H1 (cell line): ENCODE data around the gene SLC26A8. TPM values are rescaled to one million over a fixed set of nuclear protein-coding genes. Genes with fewer than 3 reads are reported as not detected.

Experiments used
- CHD2 ChIP-seq: IDR thresholded peaks from 2 replicates; pipeline ENCODE4 v1.6.1; 2012; ENCODE audit warnings: low read length, improper control_type of control experiment
- polyA plus RNA-seq, 7 experiments: library from polyadenylated mRNA; depleted of rRNA in 3 of 7; stranded (reverse) in 5 of 7; unstranded in 2 of 7; fragments of >200 nt in 5 of 7; fragments of 200-250 nt in 2 of 7; gene quantifications; 1 replicate in 5 of 7; 2 replicates in 1 of 7; 4 replicates in 1 of 7; pipeline versions ENCODE4 v1.2.1 to v1.2.3, GENCODE V29; 2011 to 2013; ENCODE audit warnings: missing spikeins in 2 of 7, mixed read lengths in 2 of 7
- total RNA-seq: library from RNA; stranded (reverse); fragmentation: NEBNext Ultra II Directional; extraction: Animal tissue kit (Norgen Biotek cat#: 25700); gene quantifications from 2 replicates; pipeline ENCODE4 v1.2.1, GENCODE V29; 2021

Gene SLC26A8
- total and polyA plus RNA-seq, 2 of the 8 experiments (the other 6 are each of a cell fraction or from before 2014, with no cell fraction given): 0.56 to 0.57 TPM

GRCh38 chr6:35926509-35927215 lies 97.8 kb downstream of the SLC26A8 start (continued):
- TF ChIP-seq CHD2: no peak
